Measurements from ENCODE around the gene CGB1. TPM values are rescaled to one million over a fixed set of nuclear protein-coding genes. Genes with fewer than 3 reads are reported as not detected.

The CGB1 gene
- total and polyA plus RNA-seq, 2 of the 13 experiments (the other 11 are each of a cell fraction or from before 2014, with no cell fraction given), result not detected

- Histone ChIP-seq H3K4me3 (replicated peaks in 1 of 3; ENCODE audit: insufficient read depth in 1 of 3, low read depth in 2 of 3, low read length in 3 of 3) (peak overlapping the region; percentile 91 to 97 (median 93)), H2AFZ (ENCODE audit: low read length) (no peak overlapping the region), H3K9ac (ENCODE audit: insufficient read depth, low read depth, low read length) (peak overlapping the region; percentile 99), H3K9me3 (ENCODE audit: low read length) (no peaks in the 10 kb centered on the region; the same call in 1 of the 2 replicates), H3K36me3 (replicated peaks in 1 of 2; ENCODE audit: control insufficient read depth in 1 of 2, insufficient read depth in 2 of 2, low read length in 2 of 2) (peaks cover 18 to 27% of the 10 kb centered on the region in 2 experiments), H3K4me2 (ENCODE audit: low read depth, low read length) (peak overlapping the region; percentile 99), H3K27ac (ENCODE audit: extremely low read length, insufficient read depth, low read length) (peak overlapping the region; percentile 94), H4K20me1 (ENCODE audit: insufficient read depth, low read length) (peaks cover 38% of the 10 kb centered on the region), H3K27me3 (ENCODE audit: control insufficient read depth in 1 of 2, insufficient read depth in 2 of 2, low read length in 2 of 2) (no peaks in the 10 kb centered on the region; a peak in 1 of 5 replicates), H3K79me2 (ENCODE audit: insufficient read depth, low read length) (peaks cover 47% of the 10 kb centered on the region), H3K4me1 (ENCODE audit: insufficient read depth, low read length) (peaks cover 45% of the 10 kb centered on the region)
- WGBS (ENCODE audit: low lambda C conversion rate), result under 1% methylated on average over 14 of the region's 14 CpGs
- no TSS peak for BruUV-seq (replicated peaks)
- no peak for TF ChIP-seq ZNF605 (CRISPR knock-in tag; IDR thresholded peaks at IDR 0.05)
- TF ChIP-seq LCORL (IDR thresholded peaks at IDR 0.05), result no peak
- TF ChIP-seq LCORL (CRISPR knock-in tag; IDR thresholded peaks at IDR 0.05), result 0 out of 2 replicates have a peak, but pooled peaks have one; percentile 7
- TF ChIP-seq POGZ (CRISPR knock-in tag; IDR thresholded peaks at IDR 0.05), result no peak
- 0 out of 2 replicates have a peak, but pooled peaks have one; percentile 35 for TF ChIP-seq REL (CRISPR knock-in tag; conservative IDR thresholded peaks at IDR 0.05)
- no peak for TF ChIP-seq EP300 (IDR thresholded peaks at IDR 0.05; ENCODE audit: low read depth in 2 of 2, low read length in 2 of 2)
- TF ChIP-seq EP300 (CRISPR knock-in tag; IDR thresholded peaks at IDR 0.05; ENCODE audit: borderline replicate concordance), result 0 out of 2 replicates have a peak, but pooled peaks have one; percentile 3
- TF ChIP-seq BRCA1 (CRISPR knock-in tag; IDR thresholded peaks at IDR 0.05), result no peak
- 0 out of 2 replicates have a peak, but pooled peaks have one; percentile 8 for TF ChIP-seq SIN3A (IDR thresholded peaks at IDR 0.05; ENCODE audit: borderline replicate concordance, low read depth, low read length)
- no peak for TF ChIP-seq ZNF569 (CRISPR knock-in tag; IDR thresholded peaks at IDR 0.05; ENCODE audit: borderline replicate concordance)
- TF ChIP-seq, protein P1, sequence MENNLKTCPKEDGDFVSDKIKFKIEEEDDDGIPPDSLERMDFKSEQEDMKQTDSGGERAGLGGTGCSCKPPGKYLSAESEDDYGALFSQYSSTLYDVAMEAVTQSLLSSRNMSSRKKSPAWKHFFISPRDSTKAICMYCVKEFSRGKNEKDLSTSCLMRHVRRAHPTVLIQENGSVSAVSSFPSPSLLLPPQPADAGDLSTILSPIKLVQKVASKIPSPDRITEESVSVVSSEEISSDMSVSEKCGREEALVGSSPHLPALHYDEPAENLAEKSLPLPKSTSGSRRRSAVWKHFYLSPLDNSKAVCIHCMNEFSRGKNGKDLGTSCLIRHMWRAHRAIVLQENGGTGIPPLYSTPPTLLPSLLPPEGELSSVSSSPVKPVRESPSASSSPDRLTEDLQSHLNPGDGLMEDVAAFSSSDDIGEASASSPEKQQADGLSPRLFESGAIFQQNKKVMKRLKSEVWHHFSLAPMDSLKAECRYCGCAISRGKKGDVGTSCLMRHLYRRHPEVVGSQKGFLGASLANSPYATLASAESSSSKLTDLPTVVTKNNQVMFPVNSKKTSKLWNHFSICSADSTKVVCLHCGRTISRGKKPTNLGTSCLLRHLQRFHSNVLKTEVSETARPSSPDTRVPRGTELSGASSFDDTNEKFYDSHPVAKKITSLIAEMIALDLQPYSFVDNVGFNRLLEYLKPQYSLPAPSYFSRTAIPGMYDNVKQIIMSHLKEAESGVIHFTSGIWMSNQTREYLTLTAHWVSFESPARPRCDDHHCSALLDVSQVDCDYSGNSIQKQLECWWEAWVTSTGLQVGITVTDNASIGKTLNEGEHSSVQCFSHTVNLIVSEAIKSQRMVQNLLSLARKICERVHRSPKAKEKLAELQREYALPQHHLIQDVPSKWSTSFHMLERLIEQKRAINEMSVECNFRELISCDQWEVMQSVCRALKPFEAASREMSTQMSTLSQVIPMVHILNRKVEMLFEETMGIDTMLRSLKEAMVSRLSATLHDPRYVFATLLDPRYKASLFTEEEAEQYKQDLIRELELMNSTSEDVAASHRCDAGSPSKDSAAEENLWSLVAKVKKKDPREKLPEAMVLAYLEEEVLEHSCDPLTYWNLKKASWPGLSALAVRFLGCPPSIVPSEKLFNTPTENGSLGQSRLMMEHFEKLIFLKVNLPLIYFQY (CRISPR knock-in tag; IDR thresholded peaks at IDR 0.05; ENCODE audit: borderline replicate concordance), result no peak
- TF ChIP-seq ZNF766 (CRISPR knock-in tag; IDR thresholded peaks at IDR 0.05; ENCODE audit: borderline replicate concordance), result no peak
- TF ChIP-seq, protein P2, sequence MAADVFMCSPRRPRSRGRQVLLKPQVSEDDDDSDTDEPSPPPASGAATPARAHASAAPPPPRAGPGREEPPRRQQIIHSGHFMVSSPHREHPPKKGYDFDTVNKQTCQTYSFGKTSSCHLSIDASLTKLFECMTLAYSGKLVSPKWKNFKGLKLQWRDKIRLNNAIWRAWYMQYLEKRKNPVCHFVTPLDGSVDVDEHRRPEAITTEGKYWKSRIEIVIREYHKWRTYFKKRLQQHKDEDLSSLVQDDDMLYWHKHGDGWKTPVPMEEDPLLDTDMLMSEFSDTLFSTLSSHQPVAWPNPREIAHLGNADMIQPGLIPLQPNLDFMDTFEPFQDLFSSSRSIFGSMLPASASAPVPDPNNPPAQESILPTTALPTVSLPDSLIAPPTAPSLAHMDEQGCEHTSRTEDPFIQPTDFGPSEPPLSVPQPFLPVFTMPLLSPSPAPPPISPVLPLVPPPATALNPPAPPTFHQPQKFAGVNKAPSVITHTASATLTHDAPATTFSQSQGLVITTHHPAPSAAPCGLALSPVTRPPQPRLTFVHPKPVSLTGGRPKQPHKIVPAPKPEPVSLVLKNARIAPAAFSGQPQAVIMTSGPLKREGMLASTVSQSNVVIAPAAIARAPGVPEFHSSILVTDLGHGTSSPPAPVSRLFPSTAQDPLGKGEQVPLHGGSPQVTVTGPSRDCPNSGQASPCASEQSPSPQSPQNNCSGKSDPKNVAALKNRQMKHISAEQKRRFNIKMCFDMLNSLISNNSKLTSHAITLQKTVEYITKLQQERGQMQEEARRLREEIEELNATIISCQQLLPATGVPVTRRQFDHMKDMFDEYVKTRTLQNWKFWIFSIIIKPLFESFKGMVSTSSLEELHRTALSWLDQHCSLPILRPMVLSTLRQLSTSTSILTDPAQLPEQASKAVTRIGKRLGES (CRISPR knock-in tag; IDR thresholded peaks at IDR 0.05; ENCODE audit: borderline replicate concordance), result no peak
- 0 out of 2 replicates have a peak, but pooled peaks have one; percentile 5 for TF ChIP-seq BATF2 (CRISPR knock-in tag; IDR thresholded peaks at IDR 0.05)
- TF ChIP-seq MAF1 (CRISPR knock-in tag; IDR thresholded peaks at IDR 0.05; ENCODE audit: borderline replicate concordance), result no peak
- TF ChIP-seq CTCF (CRISPR knock-in tag; IDR thresholded peaks at IDR 0.05), result no peak
- ChIA-PET POLR2A (interaction anchor here (1.1 kb wide), 1 partner anchor 28 kb away, joined by 4 read pairs; no protein-coding TSS in a partner anchor), CTCF (ENCODE audit: low intra/inter-chr PET ratio, low total read pairs) (no interaction called here)
- FAIRE-seq, result no peak
- in situ Hi-C loops (cut with HindIII; ENCODE audit: extremely low pct_ligation_motif_present, low pct_unique_long_range_greater_than_20kb) (no loop called here), intact Hi-C loops (cut with micrococcal nuclease; ENCODE audit: unreplicated experiment) (no loop called here)
- DNase-seq (ENCODE audit: low spot score), result no peak
- ATAC-seq, result no peak; the same call in 2 of the 3 replicates
These were observed 49.2 kb upstream of the CGB1 start for GRCh38 chr19:49085868-49086232.
